ENCODE results near the gene FAM43A. TPM values are rescaled to one million over a fixed set of nuclear protein-coding genes. Genes with fewer than 3 reads are reported as not detected.
A peak's percentile ranks its signal among the peaks of the same experiment; 100 is the strongest.

Gene FAM43A
- total and polyA plus RNA-seq, 2 experiments from 2014 or later: 18.9 to 24.9 TPM

DNA sequence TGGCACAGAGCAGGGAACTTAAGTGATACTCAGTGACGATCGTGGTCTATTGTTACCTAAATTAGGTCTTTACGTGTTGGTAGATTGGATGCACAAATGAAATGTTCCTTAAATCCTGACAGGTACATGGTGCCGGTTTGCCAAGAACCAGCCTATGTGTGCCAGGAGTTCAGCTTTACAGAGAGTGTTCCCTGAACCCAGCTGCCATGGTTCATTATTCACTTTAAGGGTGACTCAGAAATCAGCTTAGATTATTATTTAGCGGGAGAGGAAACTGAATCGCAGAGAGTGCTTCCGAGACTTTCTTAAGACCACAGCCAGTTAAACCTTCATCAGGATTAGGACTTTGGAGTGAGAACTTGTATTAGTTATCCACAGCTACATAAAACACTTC is 21.5 kb downstream of the FAM43A start:
- H3K4me3 ChIP-seq: no peak overlapping the region
- no peak for DNase-seq (ENCODE audit: low spot score)
- 85% methylated on average over 7 of the region's 7 CpGs for WGBS (ENCODE audit: low lambda C conversion rate, missing lambda C conversion rate)

DNA sequence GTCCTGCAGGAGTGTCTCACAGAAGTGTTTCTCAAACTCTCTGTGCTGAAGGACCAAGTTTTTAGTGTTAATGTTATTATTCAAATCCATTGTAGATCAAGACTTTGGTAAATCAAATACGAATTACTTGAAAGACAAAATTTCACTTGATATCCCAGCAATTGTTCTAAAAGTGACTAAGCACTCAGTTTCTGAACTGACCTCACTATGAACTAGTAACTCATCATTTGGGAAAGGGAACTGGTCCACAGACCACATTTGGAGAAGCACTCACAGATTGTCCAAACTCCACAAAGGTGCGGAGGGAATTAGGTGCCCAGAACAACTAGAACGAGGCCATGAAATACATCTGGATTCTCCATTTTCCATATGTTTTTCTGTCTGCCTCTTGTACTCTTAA is 25.6 kb downstream of the FAM43A start:
- H3K79me2 ChIP-seq: no peaks in the 10 kb centered on the region
- no peak overlapping the region for H3K4me3 ChIP-seq
- H3K27ac ChIP-seq: no peak overlapping the region
- WGBS (ENCODE audit: low lambda C conversion rate, missing lambda C conversion rate): 93% methylated on average over 3 of the region's 3 CpGs
- no peak overlapping the region for H3K4me2 ChIP-seq
- H2AFZ ChIP-seq: no peak overlapping the region
- no peaks in the 10 kb centered on the region for H3K36me3 ChIP-seq (replicated peaks; ENCODE audit: insufficient read depth, low read depth)
- no peak for DNase-seq (ENCODE audit: low spot score)
- H4K20me1 ChIP-seq (ENCODE audit: insufficient read depth, poor library complexity, severe bottlenecking): no peaks in the 10 kb centered on the region
- H3K4me1 ChIP-seq (ENCODE audit: insufficient read depth): no peaks in the 10 kb centered on the region
- TF ChIP-seq, protein P1, sequence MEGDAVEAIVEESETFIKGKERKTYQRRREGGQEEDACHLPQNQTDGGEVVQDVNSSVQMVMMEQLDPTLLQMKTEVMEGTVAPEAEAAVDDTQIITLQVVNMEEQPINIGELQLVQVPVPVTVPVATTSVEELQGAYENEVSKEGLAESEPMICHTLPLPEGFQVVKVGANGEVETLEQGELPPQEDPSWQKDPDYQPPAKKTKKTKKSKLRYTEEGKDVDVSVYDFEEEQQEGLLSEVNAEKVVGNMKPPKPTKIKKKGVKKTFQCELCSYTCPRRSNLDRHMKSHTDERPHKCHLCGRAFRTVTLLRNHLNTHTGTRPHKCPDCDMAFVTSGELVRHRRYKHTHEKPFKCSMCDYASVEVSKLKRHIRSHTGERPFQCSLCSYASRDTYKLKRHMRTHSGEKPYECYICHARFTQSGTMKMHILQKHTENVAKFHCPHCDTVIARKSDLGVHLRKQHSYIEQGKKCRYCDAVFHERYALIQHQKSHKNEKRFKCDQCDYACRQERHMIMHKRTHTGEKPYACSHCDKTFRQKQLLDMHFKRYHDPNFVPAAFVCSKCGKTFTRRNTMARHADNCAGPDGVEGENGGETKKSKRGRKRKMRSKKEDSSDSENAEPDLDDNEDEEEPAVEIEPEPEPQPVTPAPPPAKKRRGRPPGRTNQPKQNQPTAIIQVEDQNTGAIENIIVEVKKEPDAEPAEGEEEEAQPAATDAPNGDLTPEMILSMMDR (IDR thresholded peaks at IDR 0.05; ENCODE audit: poor library complexity): no peak
- TF ChIP-seq EZH2 (IDR thresholded peaks at IDR 0.05; ENCODE audit: borderline replicate concordance) (no peak), EZH2phosphoT487 (IDR thresholded peaks at IDR 0.05; ENCODE audit: low read depth, severe bottlenecking, unreplicated experiment) (no peak)
- H3K9me2 ChIP-seq (replicated peaks; ENCODE audit: insufficient read depth): no peaks in the 10 kb centered on the region
- H3K9me3 ChIP-seq (ENCODE audit: low read depth): no peaks in the 10 kb centered on the region
- no peaks in the 10 kb centered on the region for H3K27me3 ChIP-seq

More for the DNA sequence above, 21.5 kb downstream of the FAM43A start:
- Histone ChIP-seq H3K9me3 (ENCODE audit: low read depth) (no peaks in the 10 kb centered on the region), H3K4me1 (ENCODE audit: insufficient read depth) (no peaks in the 10 kb centered on the region), H2AFZ (no peak overlapping the region), H3K36me3 (replicated peaks; ENCODE audit: insufficient read depth, low read depth) (no peaks in the 10 kb centered on the region), H4K20me1 (ENCODE audit: insufficient read depth, poor library complexity, severe bottlenecking) (no peaks in the 10 kb centered on the region), H3K79me2 (no peaks in the 10 kb centered on the region), H3K27ac (no peak overlapping the region), H3K4me2 (peak overlapping the region; percentile 44), H3K27me3 (no peaks in the 10 kb centered on the region), H3K9me2 (replicated peaks; ENCODE audit: insufficient read depth) (no peaks in the 10 kb centered on the region)
- TF ChIP-seq EZH2 (IDR thresholded peaks at IDR 0.05; ENCODE audit: borderline replicate concordance) (no peak), EZH2phosphoT487 (IDR thresholded peaks at IDR 0.05; ENCODE audit: low read depth, severe bottlenecking, unreplicated experiment) (no peak)
- TF ChIP-seq, protein P1 (IDR thresholded peaks at IDR 0.05; ENCODE audit: poor library complexity): no peak

DNA sequence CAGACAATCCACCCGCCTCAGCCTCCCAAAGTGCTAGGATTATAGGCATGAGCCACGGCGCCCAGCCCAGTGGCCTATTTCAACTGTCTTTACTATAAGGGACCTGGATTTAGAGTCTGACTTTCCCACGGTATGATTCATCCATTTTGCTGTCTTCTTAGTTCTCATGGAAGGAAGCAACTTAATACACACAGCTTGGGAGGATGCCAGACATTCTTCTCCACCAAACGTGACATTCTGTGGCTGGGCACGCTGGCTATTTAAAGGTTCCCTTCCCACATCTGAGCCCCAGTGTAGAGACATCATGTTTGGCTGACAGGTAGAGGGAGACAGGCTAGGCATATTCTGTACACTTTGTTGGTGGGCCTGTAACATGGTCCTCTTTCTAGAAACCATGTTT is 26.2 kb downstream of the FAM43A start:
- no peak overlapping the region for H3K27ac ChIP-seq
- WGBS (ENCODE audit: low lambda C conversion rate, missing lambda C conversion rate): 45% methylated on average over 6 of the region's 6 CpGs

More for the DNA sequence above, 26.2 kb downstream of the FAM43A start:
- Histone ChIP-seq H3K79me2 (no peaks in the 10 kb centered on the region), H3K36me3 (replicated peaks; ENCODE audit: insufficient read depth, low read depth) (no peaks in the 10 kb centered on the region), H3K4me1 (ENCODE audit: insufficient read depth) (no peaks in the 10 kb centered on the region), H3K4me3 (no peak overlapping the region), H3K9me2 (replicated peaks; ENCODE audit: insufficient read depth) (no peaks in the 10 kb centered on the region), H3K4me2 (no peak overlapping the region), H2AFZ (no peak overlapping the region), H3K27me3 (no peaks in the 10 kb centered on the region), H4K20me1 (ENCODE audit: insufficient read depth, poor library complexity, severe bottlenecking) (no peaks in the 10 kb centered on the region), H3K9me3 (ENCODE audit: low read depth) (no peaks in the 10 kb centered on the region)
- TF ChIP-seq EZH2phosphoT487 (IDR thresholded peaks at IDR 0.05; ENCODE audit: low read depth, severe bottlenecking, unreplicated experiment): no peak
- TF ChIP-seq, protein P1 (IDR thresholded peaks at IDR 0.05; ENCODE audit: poor library complexity): no peak
- peak; percentile 59 for DNase-seq (ENCODE audit: low spot score)

Data from hepatocyte (in vitro differentiated cells).